Measurements from ENCODE around the gene SEZ6.

GRCh38 chr17:28937044-28937729 is 68.6 kb downstream of the SEZ6 start:
- TF ChIP-seq CTCF (IDR thresholded peaks at IDR 0.05; ENCODE audit: low read depth, low read length), result no peak
- TF ChIP-seq EZH2phosphoT487 (IDR thresholded peaks at IDR 0.05; ENCODE audit: low read depth), result no peak

All from OCI-LY3 (cell line).